ENCODE results near the gene FAM168B. TPM values are rescaled to one million over a fixed set of nuclear protein-coding genes. Genes with fewer than 3 reads are reported as not detected.
A peak's percentile ranks its signal among the peaks of the same experiment; 100 is the strongest.

FAM168B gene
- total RNA-seq, 5 donors from 2014 or later (not counting 1 experiment from before 2014, with no cell fraction given): 61.7 to 84.0 (median 73.3) TPM

- Mint-ChIP-seq H3K4me3 (peak overlapping the region; percentile 21 to 61 (median 36)), H3K9me3 (no peaks in the 10 kb centered on the region), H3K36me3 (no peaks in the 10 kb centered on the region), H3K27me3 (peaks cover 0 to 29% of the 10 kb centered on the region in 2 donors), H3K4me1 (peaks cover 13 to 38% (median 21%) of the 10 kb centered on the region in 3 donors), H3K27ac (no peak overlapping the region)
- Histone ChIP-seq H3K9me3 (no peaks in the 10 kb centered on the region), H3K36me3 (ENCODE audit: control insufficient read depth in 2 of 2, extremely low read depth in 1 of 2, insufficient read depth in 1 of 2, low read length in 1 of 2) (peaks cover 0 to 2% of the 10 kb centered on the region in 2 donors), H3K4me3 (ENCODE audit: control insufficient read depth in 1 of 2, extremely low read depth in 1 of 2, low read length in 1 of 2) (no peak overlapping the region), H3K4me1 (ENCODE audit: control insufficient read depth in 1 of 2, extremely low read depth in 1 of 2, insufficient read depth in 2 of 2, low read length in 2 of 2) (peaks cover 12 to 52% of the 10 kb centered on the region in 2 experiments), H3K27me3 (replicated peaks in 1 of 2; ENCODE audit: control insufficient read depth in 2 of 2, extremely low read depth in 1 of 2, insufficient read depth in 2 of 2, low read length in 1 of 2) (peaks cover 0 to 70% of the 10 kb centered on the region in 2 experiments), H3K27ac (ENCODE audit: low read length) (no peak overlapping the region)
- DNase-seq (peak in 1 of 35 experiments; percentile 17), ATAC-seq (replicated peaks in 1 of 4) (no peak)
- 76% methylated on average over 6 of the region's 10 CpGs for WGBS (ENCODE audit: insufficient coverage)
- ChIA-PET CTCF (interaction anchor here in 1 of 2 donors (0.7 kb wide), 1 partner anchor 1651 kb away, joined by 3 read pairs; no protein-coding TSS in a partner anchor), POLR2A (no interaction called here)
Observed at GRCh38 chr2:131035826-131036231, 57.4 kb downstream of the FAM168B start.

GRCh38 chr2:131035112-131035825, 58.0 kb downstream of the FAM168B start:
- POLR2A ChIA-PET: no interaction called here
- Mint-ChIP-seq H3K27me3 (peaks cover 0 to 29% of the 10 kb centered on the region in 2 donors), H3K4me3 (peak overlapping the region; percentile 36 to 61 (median 41)), H3K9me3 (no peaks in the 10 kb centered on the region), H3K36me3 (no peaks in the 10 kb centered on the region), H3K4me1 (peaks cover 11 to 33% (median 17%) of the 10 kb centered on the region in 3 donors), H3K27ac (no peak overlapping the region)
- CTCF ChIA-PET: interaction anchor here in 1 of 2 donors (0.7 kb wide), 1 partner anchor 1651 kb away, joined by 3 read pairs; no protein-coding TSS in a partner anchor
- Histone ChIP-seq H3K4me3 (ENCODE audit: control insufficient read depth in 1 of 2, extremely low read depth in 1 of 2, low read length in 1 of 2) (peak overlapping the region in 1 of 2 donors; percentile 46), H3K27ac (ENCODE audit: low read length) (no peak overlapping the region), H3K9me3 (no peaks in the 10 kb centered on the region), H3K27me3 (replicated peaks in 1 of 2; ENCODE audit: control insufficient read depth in 2 of 2, extremely low read depth in 1 of 2, insufficient read depth in 2 of 2, low read length in 1 of 2) (peaks cover 0 to 70% of the 10 kb centered on the region in 2 experiments), H3K36me3 (ENCODE audit: control insufficient read depth in 2 of 2, extremely low read depth in 1 of 2, insufficient read depth in 1 of 2, low read length in 1 of 2) (peaks cover 0 to 2% of the 10 kb centered on the region in 2 donors), H3K4me1 (ENCODE audit: control insufficient read depth in 1 of 2, extremely low read depth in 1 of 2, insufficient read depth in 2 of 2, low read length in 2 of 2) (peaks cover 12 to 46% of the 10 kb centered on the region in 2 experiments)
- ATAC-seq (replicated peaks in 1 of 4): peak; percentile 4 to 44 (median 18)
- WGBS (ENCODE audit: insufficient coverage): 15% methylated on average over 37 of the region's 65 CpGs
- DNase-seq: peak in 1 of 35 experiments; percentile 23

DNA sequence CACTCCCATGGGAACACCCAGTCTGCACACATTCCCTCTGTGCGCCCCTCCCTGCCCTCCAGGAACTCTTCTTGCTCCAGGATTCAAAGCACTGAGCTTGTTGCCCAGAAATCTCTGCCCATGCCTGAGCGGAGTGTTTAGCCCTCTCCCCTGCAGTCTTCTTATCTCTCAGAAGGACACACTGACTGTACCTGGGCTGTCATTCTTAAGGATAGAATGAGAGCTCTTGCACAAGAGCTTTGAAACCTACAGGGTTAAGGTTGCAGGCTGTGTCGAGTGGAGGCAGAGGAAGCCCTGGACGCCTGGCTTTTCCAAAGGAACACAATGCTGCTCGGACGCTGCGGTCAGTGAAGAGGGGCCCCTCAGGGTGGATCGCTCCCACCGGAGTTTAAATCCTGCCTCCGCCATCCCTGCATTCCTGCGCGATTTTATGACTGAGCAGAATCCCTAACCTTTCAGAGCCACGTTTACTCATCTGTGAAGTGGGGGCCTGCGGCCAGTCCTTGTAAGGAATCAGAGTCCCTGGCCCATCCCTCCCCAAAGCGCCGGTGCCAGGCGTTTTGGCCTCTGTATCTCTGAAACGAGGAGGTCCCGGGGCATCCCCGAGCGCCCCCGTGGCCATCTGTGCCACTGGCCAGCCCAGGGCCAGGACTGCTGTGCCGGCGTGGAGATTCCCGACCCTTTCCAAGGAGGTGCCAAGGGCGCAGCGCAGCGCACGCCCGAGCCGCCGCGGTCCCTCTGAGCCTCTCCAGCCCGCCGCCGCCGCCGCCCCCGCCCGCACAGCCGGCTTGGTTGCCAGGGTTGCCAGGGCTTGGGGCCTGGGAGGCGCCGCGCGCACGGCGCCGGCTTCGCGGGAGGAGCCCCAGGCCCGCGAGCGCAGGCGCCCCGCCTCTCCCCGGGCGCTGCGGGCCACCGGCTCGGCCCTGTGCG, 58.9 kb downstream of the FAM168B start:
- Mint-ChIP-seq H3K4me1 (peaks cover 11 to 29% (median 15%) of the 10 kb centered on the region in 3 donors), H3K9me3 (no peaks in the 10 kb centered on the region), H3K4me3 (peak overlapping the region; percentile 13 to 61 (median 36)), H3K27me3 (peaks cover 0 to 32% of the 10 kb centered on the region in 2 donors), H3K36me3 (no peaks in the 10 kb centered on the region), H3K27ac (no peak overlapping the region)
- Histone ChIP-seq H3K9me3 (no peaks in the 10 kb centered on the region), H3K4me1 (ENCODE audit: control insufficient read depth in 1 of 2, extremely low read depth in 1 of 2, insufficient read depth in 2 of 2, low read length in 2 of 2) (peaks cover 10 to 37% of the 10 kb centered on the region in 2 experiments), H3K4me3 (ENCODE audit: control insufficient read depth in 1 of 2, extremely low read depth in 1 of 2, low read length in 1 of 2) (peak overlapping the region; percentile 28 to 75), H3K27ac (ENCODE audit: low read length) (no peak overlapping the region), H3K36me3 (ENCODE audit: control insufficient read depth in 2 of 2, extremely low read depth in 1 of 2, insufficient read depth in 1 of 2, low read length in 1 of 2) (peaks cover 0 to 2% of the 10 kb centered on the region in 2 donors), H3K27me3 (replicated peaks in 1 of 2; ENCODE audit: control insufficient read depth in 2 of 2, extremely low read depth in 1 of 2, insufficient read depth in 2 of 2, low read length in 1 of 2) (peaks cover 0 to 66% of the 10 kb centered on the region in 2 experiments)
- ChIA-PET CTCF (no interaction called here), POLR2A (no interaction called here)
- peak in 11 of 35 experiments; percentile 11 to 42 (median 31) for DNase-seq
- ATAC-seq (replicated peaks in 1 of 4): peak; percentile 64 to 71 (median 67)
- WGBS (ENCODE audit: insufficient coverage): 3% methylated on average over 59 of the region's 61 CpGs

DNA sequence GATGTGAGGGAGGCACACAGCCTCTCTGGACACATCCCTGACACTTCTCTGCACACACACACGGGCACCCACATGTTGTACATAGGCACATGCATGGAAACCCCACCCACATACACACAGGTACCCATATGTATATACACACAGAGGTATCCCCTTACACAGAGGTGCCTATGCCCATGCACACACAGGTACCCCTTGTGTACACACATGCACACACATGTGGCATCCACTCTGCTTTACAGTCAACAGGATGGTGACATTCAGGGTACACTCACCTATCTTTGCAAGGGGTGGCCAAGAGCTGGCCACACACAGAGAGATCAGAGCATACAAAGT, 59.5 kb downstream of the FAM168B start:
- ChIA-PET POLR2A (no interaction called here), CTCF (no interaction called here)
- Histone ChIP-seq H3K27ac (ENCODE audit: low read length) (no peak overlapping the region), H3K4me1 (ENCODE audit: control insufficient read depth in 1 of 2, extremely low read depth in 1 of 2, insufficient read depth in 2 of 2, low read length in 2 of 2) (peaks cover 8 to 31% of the 10 kb centered on the region in 2 experiments), H3K4me3 (ENCODE audit: control insufficient read depth in 1 of 2, extremely low read depth in 1 of 2, low read length in 1 of 2) (peak overlapping the region in 1 of 2 donors; percentile 75), H3K9me3 (no peaks in the 10 kb centered on the region), H3K27me3 (replicated peaks in 1 of 2; ENCODE audit: control insufficient read depth in 2 of 2, extremely low read depth in 1 of 2, insufficient read depth in 2 of 2, low read length in 1 of 2) (peaks cover 0 to 59% of the 10 kb centered on the region in 2 experiments), H3K36me3 (ENCODE audit: control insufficient read depth in 2 of 2, extremely low read depth in 1 of 2, insufficient read depth in 1 of 2, low read length in 1 of 2) (peaks cover 0 to 2% of the 10 kb centered on the region in 2 donors)
- H3K27me3 Mint-ChIP-seq: peaks cover 0 to 33% of the 10 kb centered on the region in 2 donors
- DNase-seq (no peak), ATAC-seq (replicated peaks in 1 of 4) (no peak)
- WGBS (ENCODE audit: insufficient coverage): 62% methylated on average over 1 of the region's 1 CpG
- H3K27ac Mint-ChIP-seq: no peak overlapping the region
- no peaks in the 10 kb centered on the region for H3K9me3 Mint-ChIP-seq
- no peaks in the 10 kb centered on the region for H3K36me3 Mint-ChIP-seq
- peaks cover 11 to 25% (median 15%) of the 10 kb centered on the region in 3 donors for H3K4me1 Mint-ChIP-seq
- H3K4me3 Mint-ChIP-seq: peak overlapping the region; percentile 13 to 61 (median 14)

DNA sequence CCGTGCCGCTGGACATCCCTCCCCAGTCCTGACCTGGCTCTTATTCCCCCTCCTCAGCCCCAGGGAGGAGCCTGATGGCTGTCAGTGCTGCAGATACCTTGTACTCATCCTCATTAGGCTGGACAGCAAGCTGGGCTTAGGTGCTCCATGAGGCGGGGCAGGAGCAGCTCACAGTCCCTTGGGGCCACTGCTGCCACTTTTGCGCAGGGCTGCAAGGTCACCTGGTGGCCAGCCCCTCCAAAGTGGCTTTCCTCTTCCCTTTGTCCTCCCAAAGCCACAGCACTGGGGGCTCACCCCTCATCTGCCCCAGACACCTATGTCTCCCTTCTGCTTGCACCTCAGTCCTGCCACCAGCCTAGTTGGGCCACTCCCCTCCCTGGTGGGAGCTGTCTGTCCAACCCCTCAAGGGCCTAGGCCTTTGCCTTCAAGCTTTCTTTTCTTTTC, 60.8 kb downstream of the FAM168B start:
- H3K4me3 Mint-ChIP-seq: no peak overlapping the region
- no peak for ATAC-seq (replicated peaks in 1 of 4)
- no peak overlapping the region for H3K27ac Mint-ChIP-seq
- H3K9me3 Mint-ChIP-seq: peaks cover 0 to 1% (median 0%) of the 10 kb centered on the region in 3 donors
- Histone ChIP-seq H3K4me3 (ENCODE audit: control insufficient read depth in 1 of 2, extremely low read depth in 1 of 2, low read length in 1 of 2) (no peak overlapping the region), H3K4me1 (ENCODE audit: control insufficient read depth in 1 of 2, extremely low read depth in 1 of 2, insufficient read depth in 2 of 2, low read length in 2 of 2) (peaks cover 8 to 25% of the 10 kb centered on the region in 2 experiments), H3K36me3 (ENCODE audit: control insufficient read depth in 2 of 2, extremely low read depth in 1 of 2, insufficient read depth in 1 of 2, low read length in 1 of 2) (no peaks in the 10 kb centered on the region), H3K27ac (ENCODE audit: low read length) (no peak overlapping the region), H3K9me3 (no peaks in the 10 kb centered on the region), H3K27me3 (replicated peaks in 1 of 2; ENCODE audit: control insufficient read depth in 2 of 2, extremely low read depth in 1 of 2, insufficient read depth in 2 of 2, low read length in 1 of 2) (peaks cover 0 to 58% of the 10 kb centered on the region in 2 experiments)
- CTCF ChIA-PET: no interaction called here
- no peaks in the 10 kb centered on the region for H3K36me3 Mint-ChIP-seq
- POLR2A ChIA-PET: no interaction called here
- H3K27me3 Mint-ChIP-seq: peaks cover 2 to 37% of the 10 kb centered on the region in 2 donors
- H3K4me1 Mint-ChIP-seq: peaks cover 10 to 19% (median 11%) of the 10 kb centered on the region in 3 donors
- WGBS (ENCODE audit: insufficient coverage): 90% methylated on average over 4 of the region's 4 CpGs
- no peak for DNase-seq

- H3K27ac Mint-ChIP-seq: no peak overlapping the region
- H3K36me3 Mint-ChIP-seq: no peaks in the 10 kb centered on the region
- H3K27me3 Mint-ChIP-seq: peaks cover 7 to 41% of the 10 kb centered on the region in 2 donors
- ATAC-seq (replicated peaks in 1 of 4) (no peak), DNase-seq (no peak)
- Histone ChIP-seq H3K9me3 (no peaks in the 10 kb centered on the region), H3K27me3 (replicated peaks in 1 of 2; ENCODE audit: control insufficient read depth in 2 of 2, extremely low read depth in 1 of 2, insufficient read depth in 2 of 2, low read length in 1 of 2) (peaks cover 0 to 54% of the 10 kb centered on the region in 2 experiments), H3K27ac (ENCODE audit: low read length) (no peak overlapping the region), H3K36me3 (ENCODE audit: control insufficient read depth in 2 of 2, extremely low read depth in 1 of 2, insufficient read depth in 1 of 2, low read length in 1 of 2) (no peaks in the 10 kb centered on the region), H3K4me3 (ENCODE audit: control insufficient read depth in 1 of 2, extremely low read depth in 1 of 2, low read length in 1 of 2) (no peak overlapping the region), H3K4me1 (ENCODE audit: control insufficient read depth in 1 of 2, extremely low read depth in 1 of 2, insufficient read depth in 2 of 2, low read length in 2 of 2) (peaks cover 8 to 25% of the 10 kb centered on the region in 2 experiments)
- H3K4me1 Mint-ChIP-seq: peaks cover 10 to 19% (median 11%) of the 10 kb centered on the region in 3 donors
- CTCF ChIA-PET: no interaction called here
- peaks cover 0 to 6% (median 0%) of the 10 kb centered on the region in 3 donors for H3K9me3 Mint-ChIP-seq
- 69% methylated on average over 9 of the region's 9 CpGs for whole genome bisulfite sequencing (ENCODE audit: insufficient coverage)
- H3K4me3 Mint-ChIP-seq: no peak overlapping the region
- POLR2A ChIA-PET: no interaction called here
Observed at GRCh38 chr2:131031875-131032274, 61.4 kb downstream of the FAM168B start.
